NCI-H774 (cell line): ENCODE data around the gene SECISBP2.
"Not testable (repeated sequence)": the region's sequence is repeated elsewhere in the genome, so short reads cannot be mapped to it uniquely, and the experiment has no call there.

ENCODE experiments used
- DNase-seq: peaks from one replicate; lab custom pipeline; 2025; lab: John Stamatoyannopoulos, UW

SECISBP2 gene, protein sequence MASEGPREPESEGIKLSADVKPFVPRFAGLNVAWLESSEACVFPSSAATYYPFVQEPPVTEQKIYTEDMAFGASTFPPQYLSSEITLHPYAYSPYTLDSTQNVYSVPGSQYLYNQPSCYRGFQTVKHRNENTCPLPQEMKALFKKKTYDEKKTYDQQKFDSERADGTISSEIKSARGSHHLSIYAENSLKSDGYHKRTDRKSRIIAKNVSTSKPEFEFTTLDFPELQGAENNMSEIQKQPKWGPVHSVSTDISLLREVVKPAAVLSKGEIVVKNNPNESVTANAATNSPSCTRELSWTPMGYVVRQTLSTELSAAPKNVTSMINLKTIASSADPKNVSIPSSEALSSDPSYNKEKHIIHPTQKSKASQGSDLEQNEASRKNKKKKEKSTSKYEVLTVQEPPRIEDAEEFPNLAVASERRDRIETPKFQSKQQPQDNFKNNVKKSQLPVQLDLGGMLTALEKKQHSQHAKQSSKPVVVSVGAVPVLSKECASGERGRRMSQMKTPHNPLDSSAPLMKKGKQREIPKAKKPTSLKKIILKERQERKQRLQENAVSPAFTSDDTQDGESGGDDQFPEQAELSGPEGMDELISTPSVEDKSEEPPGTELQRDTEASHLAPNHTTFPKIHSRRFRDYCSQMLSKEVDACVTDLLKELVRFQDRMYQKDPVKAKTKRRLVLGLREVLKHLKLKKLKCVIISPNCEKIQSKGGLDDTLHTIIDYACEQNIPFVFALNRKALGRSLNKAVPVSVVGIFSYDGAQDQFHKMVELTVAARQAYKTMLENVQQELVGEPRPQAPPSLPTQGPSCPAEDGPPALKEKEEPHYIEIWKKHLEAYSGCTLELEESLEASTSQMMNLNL

GRCh38 chr9:89318123-89319014 lies at the start of gene SECISBP2:
Gene SECISBP2, plus strand, starts transcription at chr9:89318500. Its CDS starts 77 bp downstream, at chr9:89318577.
- DNase-seq: peak; percentile 94

- no peak for DNase-seq
Observed at GRCh38 chr9:89273528-89274279, 44.6 kb upstream of the SECISBP2 start.

DNA sequence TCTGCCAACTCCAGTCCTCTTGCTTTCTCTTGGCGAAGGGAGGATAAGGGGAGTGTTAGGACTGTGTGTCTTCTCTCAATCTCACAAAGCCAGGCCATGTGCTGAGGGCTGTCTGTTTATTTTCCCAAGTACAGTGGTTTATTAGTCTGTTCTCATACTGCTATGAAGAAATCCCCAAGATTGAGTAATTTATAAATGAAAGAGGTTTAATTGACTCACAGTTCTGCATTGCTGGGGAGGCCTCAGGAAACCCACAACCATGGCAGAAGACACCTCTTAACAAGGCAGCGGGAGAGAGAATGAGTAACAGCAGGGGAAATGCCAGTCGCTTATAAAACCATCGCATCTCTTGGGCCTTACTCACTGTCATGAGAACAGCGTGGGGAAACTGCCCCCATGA lies 43.5 kb upstream of the SECISBP2 start:
- DNase-seq: no peak

DNA sequence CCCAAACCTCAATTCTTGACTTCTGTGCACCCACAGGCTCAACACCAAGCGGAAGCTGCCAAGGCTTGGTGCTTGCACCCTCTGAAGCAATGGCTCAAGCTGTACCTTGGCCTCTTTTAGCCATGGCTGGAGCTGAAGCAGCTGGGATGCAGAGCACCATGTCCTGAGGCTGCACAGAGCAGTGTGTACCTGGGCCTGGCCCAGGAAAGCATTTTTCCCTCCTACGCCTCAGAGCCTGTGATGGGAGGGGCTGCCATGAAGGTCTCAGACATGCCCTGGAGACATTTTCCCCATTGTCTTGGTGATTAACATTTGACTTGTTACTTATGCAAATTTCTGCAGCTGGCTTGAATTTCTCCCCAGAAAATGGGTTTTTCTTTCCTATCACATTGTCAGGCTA lies 42.3 kb upstream of the SECISBP2 start:
- not testable (repeated sequence) for DNase-seq

- no peak for DNase-seq
Observed at GRCh38 chr9:89277043-89277442, 41.3 kb upstream of the SECISBP2 start.

DNA sequence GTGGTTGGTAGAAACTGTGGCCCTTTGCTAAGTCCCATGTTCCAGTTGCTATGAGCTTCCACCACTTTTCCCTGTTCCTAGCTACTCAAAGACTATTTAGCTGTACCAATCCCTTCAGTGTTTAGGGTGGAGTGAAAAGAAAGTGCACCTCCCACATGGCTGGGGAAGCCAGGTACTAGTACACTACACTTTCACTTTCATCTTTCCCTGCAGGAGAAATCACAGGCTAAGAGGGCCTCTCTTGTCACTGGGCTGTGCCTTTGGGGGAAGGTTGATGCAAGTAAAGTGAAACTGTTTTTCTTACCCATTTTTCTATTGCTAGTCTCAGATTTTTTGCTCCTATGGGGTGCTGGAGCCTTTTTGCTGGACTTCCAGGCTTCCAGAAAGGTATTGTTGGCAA lies 40.8 kb upstream of the SECISBP2 start:
- no peak for DNase-seq

GRCh38 chr9:89278551-89278950 lies 39.7 kb upstream of the SECISBP2 start:
- DNase-seq: no peak

DNA sequence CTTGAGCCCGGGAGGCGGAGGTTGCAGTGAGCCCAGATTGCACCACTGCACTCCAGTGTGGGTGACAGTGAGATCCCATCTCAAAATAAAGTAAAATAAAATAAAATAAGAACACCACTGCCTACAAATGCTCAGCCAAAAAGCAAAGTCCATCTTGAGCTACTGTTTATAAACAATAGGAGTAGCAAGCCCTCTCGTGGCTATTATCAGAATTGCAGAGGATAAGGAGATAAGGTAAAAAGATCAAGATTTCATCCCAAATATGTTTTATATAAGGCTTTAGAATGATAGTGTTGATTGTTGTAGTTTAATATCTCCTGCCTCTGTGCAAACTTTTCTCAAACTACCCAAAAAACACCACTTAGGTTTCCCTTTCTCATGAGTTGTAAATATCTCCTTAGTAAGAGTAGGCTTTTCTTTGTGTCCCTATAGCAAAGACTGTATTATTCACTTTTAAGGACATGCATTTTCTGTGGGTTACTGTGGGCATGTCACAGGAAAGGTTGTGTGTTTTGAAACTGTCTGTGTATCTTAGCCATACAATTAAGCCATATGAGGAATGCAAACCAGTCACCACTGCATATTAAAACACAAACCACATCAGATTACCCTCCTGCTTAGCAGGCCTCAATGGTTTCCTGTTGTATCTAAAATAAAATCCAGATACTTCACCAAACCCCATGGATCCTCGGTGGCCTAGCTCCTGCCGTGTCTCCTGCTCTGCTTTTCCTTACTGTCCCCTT lies 39.1 kb upstream of the SECISBP2 start:
- DNase-seq: peak; percentile 12

GRCh38 chr9:89281106-89281505 lies 37.2 kb upstream of the SECISBP2 start:
- DNase-seq: no peak

GRCh38 chr9:89282248-89282968 lies 35.9 kb upstream of the SECISBP2 start:
- not testable (repeated sequence) for DNase-seq

- DNase-seq: no peak
Observed at GRCh38 chr9:89284076-89284475, 34.2 kb upstream of the SECISBP2 start.

GRCh38 chr9:89291741-89292140 lies 26.6 kb upstream of the SECISBP2 start:
- DNase-seq: no peak

DNA sequence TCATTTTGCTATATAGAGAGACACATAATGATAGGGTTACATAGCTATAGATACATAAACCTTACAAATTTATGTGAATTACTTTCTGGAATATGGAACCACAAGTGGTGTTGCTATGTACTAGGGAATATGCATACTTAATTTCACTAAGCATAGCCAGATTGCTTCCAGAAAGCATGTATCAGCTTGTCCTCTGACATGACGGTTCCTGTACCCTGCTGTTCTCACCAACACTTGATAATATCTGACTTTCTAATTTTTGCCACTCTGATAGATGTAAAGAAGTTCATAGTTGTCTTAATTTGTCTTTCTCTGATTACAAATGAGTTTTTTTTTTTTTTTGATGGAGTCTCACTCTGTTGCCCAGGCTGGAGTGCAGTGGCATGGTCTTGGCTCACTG lies 25.3 kb upstream of the SECISBP2 start:
- DNase-seq: no peak

DNA sequence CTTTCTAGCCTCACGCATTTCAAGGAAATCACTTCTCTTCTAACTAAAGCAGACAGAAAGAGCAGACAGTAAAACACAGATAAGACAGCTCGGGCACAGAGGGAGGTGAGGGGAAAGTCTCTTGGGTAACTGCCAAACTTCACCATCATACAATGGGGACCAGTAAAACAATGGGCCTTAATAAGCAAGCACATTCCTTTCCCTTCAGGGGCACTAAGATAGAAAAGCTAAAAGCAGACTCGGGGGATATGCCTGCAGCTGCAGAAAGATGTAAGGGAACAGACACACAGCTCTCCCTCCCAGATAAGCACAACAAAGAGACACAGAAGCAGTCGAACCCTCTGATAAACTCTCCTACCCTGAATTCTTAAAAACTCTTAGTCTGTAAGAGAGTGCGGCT lies 22.9 kb upstream of the SECISBP2 start:
- DNase-seq: no peak

- not testable (repeated sequence) for DNase-seq
Observed at GRCh38 chr9:89301996-89302395, 16.3 kb upstream of the SECISBP2 start.

- no peak for DNase-seq
Observed at GRCh38 chr9:89304020-89304833, 14.1 kb upstream of the SECISBP2 start.

- DNase-seq: no peak
Observed at GRCh38 chr9:89304834-89305188, 13.5 kb upstream of the SECISBP2 start.

DNA sequence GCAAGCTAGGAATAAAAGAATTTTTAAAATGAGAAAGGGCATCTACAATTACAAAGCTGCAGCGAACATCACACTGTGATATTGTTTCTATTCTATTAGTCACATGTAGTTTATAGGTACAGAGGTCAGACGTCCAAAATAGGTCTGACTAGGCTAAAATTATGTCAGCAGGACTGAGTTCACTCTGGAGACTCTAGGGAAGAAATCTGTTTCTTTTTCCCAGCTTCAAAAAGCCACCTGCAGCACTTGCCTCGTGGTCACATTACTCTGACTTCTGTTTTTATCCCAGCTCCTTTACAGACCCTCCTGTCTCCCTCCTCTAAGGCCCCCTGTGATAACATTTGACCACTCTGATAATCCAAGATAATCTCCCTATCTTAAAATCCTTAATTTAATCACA lies 12.4 kb upstream of the SECISBP2 start:
- DNase-seq: no peak

- no peak for DNase-seq
Observed at GRCh38 chr9:89309166-89309565, 9.1 kb upstream of the SECISBP2 start.
